Vagina (tissue), 2 donors: ENCODE data around the gene APOL5.

Experiments
- CTCF ChIP-seq, 3 experiments: fragments of 450-650 bp in 2 of 3; fragments of 200-600 bp in 1 of 3; sonication (generic) in 1 of 3; IDR thresholded peaks; one replicate each; pipeline ENCODE4 v1.5.1; 2017 to 2019; ENCODE audit warnings: antibody characterized with exemption in 3 of 3, mild to moderate bottlenecking in 2 of 3, moderate library complexity in 2 of 3
- POLR2AphosphoS5 ChIP-seq, 2 donors: sonication (generic); formaldehyde crosslinking; IDR thresholded peaks; one replicate each; pipeline ENCODE4 v1.9.0; 2017; ENCODE audit warnings: antibody characterized with exemption in 2 of 2, mild to moderate bottlenecking in 2 of 2, low read depth in 1 of 2; ENCODE audit not compliant: insufficient read depth in 1 of 2

- TF ChIP-seq POLR2AphosphoS5 (IDR thresholded peaks at IDR 0.05; ENCODE audit: insufficient read depth in 1 of 2, low read depth in 1 of 2) (no peak), CTCF (IDR thresholded peaks at IDR 0.05) (no peak)
Measured at GRCh38 chr22:35728639-35729308, 11.1 kb downstream of the APOL5 start.
